GM21367 (cell line): ENCODE measurements around the gene ASCC3.

Experiments used
- ATAC-seq: cut with Tn5 transposase; IDR thresholded peaks from one replicate; pipeline ENCODE4 v1.9.1; 2021; ENCODE audit not compliant: unreplicated experiment

Gene ASCC3

GRCh38 chr6:100468016-100468622 lies 413.0 kb downstream of the ASCC3 start:
- ATAC-seq: no peak

DNA sequence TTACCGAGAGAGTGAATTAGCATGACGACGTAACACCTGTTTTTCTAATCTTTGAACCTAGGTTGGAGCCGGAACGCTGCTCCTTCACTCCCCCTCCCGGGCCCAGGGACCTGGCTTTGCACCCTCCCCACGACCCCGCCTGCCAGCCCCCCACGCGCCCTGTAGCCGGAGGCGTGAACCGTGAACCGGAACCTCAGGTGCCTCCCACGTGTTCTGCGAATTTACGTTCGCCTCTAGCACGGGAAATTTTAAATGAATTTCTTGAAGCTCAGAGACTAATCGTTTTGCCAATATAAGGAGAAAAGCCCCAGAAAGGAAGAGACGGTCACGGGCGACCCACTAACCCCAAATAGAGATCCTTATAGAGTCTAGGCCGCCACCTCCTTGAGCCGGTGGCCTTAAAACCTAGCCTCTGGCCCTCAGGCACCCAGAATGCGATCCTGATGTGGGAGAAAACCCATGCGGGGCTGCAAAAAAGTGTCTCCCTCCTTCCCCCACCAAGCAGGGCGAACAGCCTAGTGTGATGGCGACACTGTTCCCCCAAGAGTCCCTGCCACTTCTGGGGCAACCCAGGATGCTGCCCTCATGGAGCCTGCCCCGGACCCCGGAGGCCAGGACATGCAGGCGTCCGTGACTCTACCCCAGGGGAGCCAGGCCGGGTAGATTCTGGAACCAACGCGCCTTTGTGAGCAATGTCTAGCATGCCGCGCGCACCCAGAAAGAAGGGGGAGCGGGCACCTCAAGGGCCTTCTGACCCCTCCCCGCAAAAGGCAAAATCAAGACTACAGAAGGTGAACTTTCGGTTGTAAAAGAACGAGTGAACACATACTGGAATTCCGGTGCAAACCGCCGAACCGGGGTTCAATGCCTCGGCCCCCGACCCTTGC lies 413.8 kb downstream of the ASCC3 start:
- no peak for ATAC-seq

DNA sequence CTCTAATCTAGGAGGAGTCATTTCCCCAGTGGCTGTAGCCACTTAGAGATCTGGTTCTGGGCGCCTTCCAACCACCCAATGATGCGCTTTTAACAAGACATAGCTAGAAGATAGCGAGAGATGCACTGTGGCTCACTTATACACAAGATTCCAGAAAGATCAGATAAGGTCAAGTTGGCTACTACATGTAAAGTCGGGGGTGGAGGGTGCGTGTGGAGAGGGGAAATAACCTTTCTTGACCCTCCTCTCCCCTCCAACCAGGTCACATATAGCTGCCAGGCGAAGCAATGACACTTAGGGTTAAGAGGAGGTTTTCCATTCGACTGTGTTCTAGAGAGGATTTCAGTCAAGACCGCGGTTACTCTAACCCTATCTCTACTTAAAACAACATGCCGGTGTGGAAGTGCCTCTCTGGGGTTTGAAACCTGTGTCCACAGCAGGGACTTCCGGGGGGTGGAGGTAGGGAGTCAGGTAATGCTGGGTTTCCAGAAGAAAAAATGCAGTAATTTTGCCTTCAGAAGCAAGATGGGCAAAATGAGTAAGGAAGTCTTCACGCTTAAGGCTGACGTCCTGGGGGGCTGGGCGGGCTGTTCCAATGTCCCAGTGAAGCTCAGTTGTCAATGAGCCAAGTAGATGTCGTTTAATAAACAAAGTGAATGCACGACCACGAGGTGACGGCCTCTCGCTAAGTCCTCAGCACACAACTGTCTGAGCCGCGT lies 414.6 kb downstream of the ASCC3 start:
- ATAC-seq: no peak

- ATAC-seq: no peak
Measured at GRCh38 chr6:100465701-100466409, 415.3 kb downstream of the ASCC3 start.

DNA sequence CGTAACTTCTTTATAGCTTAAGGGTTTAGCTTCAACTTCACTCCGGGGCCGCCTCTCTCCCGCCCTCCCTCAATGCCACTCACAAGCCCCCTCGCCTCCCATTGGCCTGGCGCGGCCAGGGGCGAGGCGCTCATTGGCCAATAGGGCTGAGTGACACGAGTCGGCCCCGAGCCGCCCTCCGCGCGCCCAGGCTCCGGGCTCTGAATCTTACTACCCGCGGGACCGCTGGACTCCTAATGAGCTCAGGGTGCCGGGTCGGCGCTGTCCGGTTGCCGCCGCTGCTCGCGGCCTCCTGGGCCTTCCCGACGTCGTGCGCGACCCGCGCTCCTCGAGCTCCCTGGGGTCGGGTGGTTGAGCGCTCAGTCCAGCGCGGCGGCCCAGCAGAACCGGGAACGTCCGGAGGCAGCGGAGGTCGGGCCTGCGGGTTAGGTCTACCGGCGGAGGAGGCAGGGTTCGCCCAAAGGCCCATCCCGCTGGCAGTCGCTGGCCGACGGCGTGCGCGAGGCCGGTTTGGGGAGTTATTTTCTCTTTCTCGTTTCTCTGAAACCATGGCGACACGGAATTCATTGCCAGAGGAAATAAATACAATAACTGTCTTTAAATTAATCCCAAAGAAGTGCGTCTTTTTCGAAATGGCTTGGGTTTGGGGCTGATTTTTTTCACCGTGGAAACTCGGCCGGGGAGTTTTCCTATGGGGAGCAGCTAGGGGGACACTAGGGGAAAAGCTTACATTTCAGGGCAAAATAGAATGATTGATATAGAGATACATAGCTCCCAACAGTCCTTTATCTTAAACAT lies 416.0 kb downstream of the ASCC3 start, which contains the start of gene SIM1:
Gene SIM1 (minus strand): TSS at position 19 of the 798 bp plus-strand sequence. CDS start 1,453 bp downstream, outside the sequence.
- no peak for ATAC-seq

GRCh38 chr6:100464162-100464851 lies 416.8 kb downstream of the ASCC3 start:
- ATAC-seq: no peak

DNA sequence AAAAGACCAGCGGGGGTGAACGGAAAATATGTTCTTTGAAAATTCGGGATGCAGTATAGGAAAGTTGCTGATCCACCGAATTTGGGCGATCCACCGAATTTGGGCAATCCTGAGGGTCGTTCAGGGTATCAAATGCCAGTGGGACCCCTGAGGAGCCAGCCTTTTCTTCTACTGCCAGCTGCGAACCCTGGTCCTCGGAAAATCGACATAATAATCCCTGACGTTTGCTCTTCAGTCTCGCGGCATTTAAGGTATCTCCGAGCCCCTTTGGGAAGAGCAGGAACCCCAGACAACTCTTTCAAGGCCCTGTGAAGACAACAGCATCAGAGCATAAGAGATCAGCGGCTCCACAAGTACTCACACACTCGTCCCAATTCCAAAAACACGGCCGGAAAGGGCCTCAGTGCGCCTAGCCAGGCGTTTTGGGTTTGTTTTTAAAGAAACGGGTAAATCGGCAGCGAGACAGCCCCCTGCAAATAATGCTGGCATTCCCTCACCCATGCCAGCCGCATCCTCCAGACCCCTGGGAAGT lies 417.4 kb downstream of the ASCC3 start:
- no peak for ATAC-seq

- ATAC-seq: no peak
Measured at GRCh38 chr6:100462706-100463629, 418.2 kb downstream of the ASCC3 start.

DNA sequence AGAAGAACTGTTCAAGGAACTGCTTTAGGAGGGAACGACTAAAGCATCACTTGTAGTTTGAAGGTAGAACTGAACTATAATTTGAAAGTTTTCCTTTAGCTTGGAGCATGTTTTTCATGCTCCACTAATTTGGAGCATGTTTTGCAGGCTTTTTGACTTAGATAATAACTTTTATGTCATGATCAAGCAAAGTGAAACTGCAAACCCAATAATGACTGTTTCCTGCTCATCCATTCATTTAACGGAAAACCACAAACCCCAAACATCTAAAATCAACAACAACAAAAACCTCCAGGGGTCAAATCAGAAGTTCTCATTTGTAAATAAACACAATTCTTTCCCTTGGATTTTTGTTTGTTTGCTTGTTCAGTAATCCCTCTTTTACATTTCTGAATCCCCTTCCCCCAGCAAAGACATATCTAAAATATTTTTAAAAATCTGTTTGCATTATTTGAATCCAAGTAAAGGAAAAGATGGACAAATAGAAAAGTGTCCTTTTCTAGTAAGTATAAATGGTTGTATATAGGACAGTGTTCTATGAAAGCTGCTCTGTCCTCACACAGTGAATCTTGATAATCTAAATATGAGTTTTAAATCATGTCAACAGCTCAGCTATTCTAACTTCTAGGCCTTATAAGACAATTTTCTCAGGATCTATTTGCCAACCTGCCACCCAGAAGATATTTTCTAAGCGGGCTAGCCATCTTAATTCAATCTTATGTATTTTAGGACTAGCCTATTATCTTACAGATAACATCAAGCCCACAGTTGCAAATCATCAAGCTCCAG lies 419.0 kb downstream of the ASCC3 start:
- no peak for ATAC-seq

DNA sequence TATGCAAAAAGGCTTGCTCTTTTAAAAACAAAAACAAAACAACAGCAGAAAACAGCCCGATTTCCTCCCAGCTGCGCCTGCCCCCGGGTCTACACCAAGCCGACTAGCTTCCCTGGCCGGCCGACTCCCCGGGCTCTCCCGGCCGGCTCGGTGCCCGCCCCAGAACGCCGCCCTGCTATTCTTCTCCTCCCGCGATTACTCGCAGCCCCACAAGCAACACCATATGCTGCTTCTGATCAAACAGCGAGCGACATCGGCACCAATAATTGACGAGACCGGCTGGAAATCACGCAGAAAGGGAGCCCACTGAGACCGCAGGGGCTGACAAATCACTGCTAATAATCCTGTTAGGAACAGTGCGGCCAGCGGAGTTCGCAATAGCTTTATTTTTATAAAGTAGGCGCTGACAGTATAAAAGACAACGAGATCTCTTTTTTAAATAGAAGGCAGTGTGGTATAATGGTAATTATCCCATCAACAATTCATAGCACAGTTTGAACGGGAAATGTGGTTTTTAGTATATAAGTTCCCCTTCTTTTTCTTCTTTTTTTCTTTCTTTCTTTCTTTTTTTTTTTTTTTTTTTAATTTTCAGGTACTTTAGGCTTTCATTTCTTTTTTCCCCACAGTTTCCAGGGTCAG lies 419.7 kb downstream of the ASCC3 start:
- no peak for ATAC-seq

- ATAC-seq: no peak
Measured at GRCh38 chr6:100460650-100461204, 420.4 kb downstream of the ASCC3 start.

- ATAC-seq: no peak
Measured at GRCh38 chr6:100459592-100460184, 421.4 kb downstream of the ASCC3 start.

GRCh38 chr6:100458841-100459591 lies 422.1 kb downstream of the ASCC3 start:
- ATAC-seq: no peak
